ENCODE results near the gene RINL.
A peak's percentile ranks its signal among the peaks of the same experiment; 100 is the strongest.
"Not testable (repeated sequence)": the region's sequence is repeated elsewhere in the genome, so short reads cannot be mapped to it uniquely, and the experiment has no call there.

RINL gene

DNA sequence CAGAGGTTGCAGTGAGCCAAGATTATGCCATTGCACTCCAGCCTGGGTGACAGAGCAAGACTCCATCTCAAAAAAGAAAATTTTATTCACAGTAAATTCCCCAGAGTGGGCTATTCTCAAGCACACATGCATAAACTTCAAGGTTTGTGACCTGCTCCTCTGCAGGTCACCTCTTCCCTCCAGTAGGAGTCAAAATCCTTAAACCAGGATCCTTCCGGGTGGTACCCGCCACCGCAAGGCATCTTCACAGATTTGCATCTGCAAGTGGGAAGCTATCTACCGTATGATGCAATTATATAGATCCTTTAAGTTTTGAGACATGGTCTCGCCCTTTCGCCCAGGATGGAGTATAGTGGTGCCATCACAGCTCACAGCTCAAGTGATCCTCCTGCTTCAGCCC is 43.5 kb downstream of the RINL start:
- no peak for FAIRE-seq
- DNase-seq (ENCODE audit: insufficient read length, low spot score): no peak

GRCh38 chr19:38834104-38834490 is 44.0 kb downstream of the RINL start:
- no peak for FAIRE-seq
- no peak for TF ChIP-seq POLR2A (IDR thresholded peaks at IDR 0.05; ENCODE audit: low read depth, low read length)
- no peak for DNase-seq (ENCODE audit: insufficient read length, low spot score)

More for the DNA sequence above, 43.5 kb downstream of the RINL start:
- no peak for TF ChIP-seq POLR2A (IDR thresholded peaks at IDR 0.05; ENCODE audit: low read depth, low read length)

GRCh38 chr19:38833092-38833425 is 45.0 kb downstream of the RINL start:
- DNase-seq (ENCODE audit: insufficient read length, low spot score) (no peak), FAIRE-seq (no peak)
- TF ChIP-seq POLR2A (IDR thresholded peaks at IDR 0.05; ENCODE audit: low read depth, low read length): no peak

- no peak for TF ChIP-seq POLR2A (IDR thresholded peaks at IDR 0.05; ENCODE audit: low read depth, low read length)
- DNase-seq (ENCODE audit: insufficient read length, low spot score) (peak; percentile 96), FAIRE-seq (peak; percentile 65)
These were observed 46.9 kb downstream of the RINL start for GRCh38 chr19:38831142-38831605.

- DNase-seq (ENCODE audit: insufficient read length, low spot score) (no peak), FAIRE-seq (no peak)
- TF ChIP-seq POLR2A (IDR thresholded peaks at IDR 0.05; ENCODE audit: low read depth, low read length): no peak
These were observed 47.9 kb downstream of the RINL start for GRCh38 chr19:38830039-38830733.

- FAIRE-seq; DNase-seq (ENCODE audit: insufficient read length, low spot score): not testable (repeated sequence)
These were observed 48.9 kb downstream of the RINL start for GRCh38 chr19:38829203-38829602.

- FAIRE-seq (no peak), DNase-seq (ENCODE audit: insufficient read length, low spot score) (no peak)
- TF ChIP-seq POLR2A (IDR thresholded peaks at IDR 0.05; ENCODE audit: low read depth, low read length): no peak
These were observed 51.1 kb downstream of the RINL start for GRCh38 chr19:38826856-38827551.

- DNase-seq (ENCODE audit: insufficient read length, low spot score); FAIRE-seq: not testable (repeated sequence)
These were observed 52.1 kb downstream of the RINL start for GRCh38 chr19:38825936-38826335.

- DNase-seq (ENCODE audit: insufficient read length, low spot score); FAIRE-seq: not testable (repeated sequence)
These were observed 56.7 kb downstream of the RINL start for GRCh38 chr19:38821230-38821825.

DNA sequence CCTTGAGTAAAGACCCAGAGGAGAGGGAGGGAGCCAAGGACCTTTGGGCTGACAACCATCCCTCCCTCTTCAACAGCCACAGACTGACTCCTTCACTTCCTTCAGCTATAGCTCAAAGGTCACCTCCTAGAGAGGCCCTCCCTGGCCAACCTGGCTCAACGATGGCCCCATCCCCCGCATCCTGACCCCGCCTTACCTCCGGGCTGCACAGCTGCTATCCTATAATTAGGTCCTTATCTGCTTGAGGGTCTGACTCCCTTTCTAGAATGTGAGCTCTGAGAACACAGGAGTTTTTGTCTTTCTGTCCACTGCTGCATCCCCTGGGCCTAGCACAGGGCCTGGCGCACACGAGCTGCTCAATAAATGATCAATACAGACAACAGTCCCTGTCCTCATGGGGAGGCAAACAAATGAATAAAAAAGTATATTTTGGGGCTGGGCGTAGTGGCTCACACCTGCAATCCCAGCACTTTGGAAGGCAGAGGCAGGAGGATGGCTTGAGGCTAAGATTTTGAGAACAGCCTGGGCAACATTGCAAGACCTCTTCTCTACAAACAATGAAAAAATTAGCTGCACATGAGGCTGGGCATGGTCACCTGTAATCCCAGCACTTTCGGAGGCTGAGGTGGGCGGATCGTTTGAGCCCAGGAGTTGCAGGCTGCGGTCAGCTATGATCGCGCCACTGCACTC is 58.7 kb downstream of the RINL start:
- no peak for TF ChIP-seq POLR2A (IDR thresholded peaks at IDR 0.05; ENCODE audit: low read depth, low read length)
- no peak for DNase-seq (ENCODE audit: insufficient read length, low spot score)
- FAIRE-seq: no peak
